Occipital lobe (tissue), 2 donors: ENCODE measurements around the gene TRABD2B. TPM values are rescaled to one million over a fixed set of nuclear protein-coding genes. Genes with fewer than 3 reads are reported as not detected.
A peak's percentile ranks its signal among the peaks of the same experiment; 100 is the strongest.
"Not testable (repeated sequence)": the region's sequence is repeated elsewhere in the genome, so short reads cannot be mapped to it uniquely, and the experiment has no call there.

Experiments
- DNase-seq: peaks from one replicate; lab custom pipeline; 2025; lab: John Stamatoyannopoulos, UW
- total RNA-seq: library from RNA; depleted of rRNA; stranded (reverse); fragments of >200 nt; gene quantifications from one replicate; pipeline ENCODE4 v1.2.3, GENCODE V29; 2014

TRABD2B gene
- total RNA-seq, 1 donor from 2014 or later, result under 0.01 TPM

DNA sequence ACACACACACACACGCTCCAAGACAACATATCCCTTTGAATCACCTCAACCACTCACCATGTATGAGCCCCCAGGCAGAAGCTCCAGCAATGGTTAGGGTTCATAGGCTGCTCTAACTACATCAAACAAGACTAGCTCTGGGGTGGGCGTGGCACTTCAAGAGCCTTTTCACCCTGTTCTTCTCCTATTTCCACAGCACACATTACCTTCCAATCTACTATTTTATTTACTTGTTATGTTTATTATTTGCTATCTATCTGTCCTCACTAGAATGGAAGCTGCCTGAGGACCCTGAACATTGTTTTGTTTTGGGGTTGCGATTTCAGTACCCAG, 28.7 kb downstream of the TRABD2B start:
- no peak for DNase-seq

DNA sequence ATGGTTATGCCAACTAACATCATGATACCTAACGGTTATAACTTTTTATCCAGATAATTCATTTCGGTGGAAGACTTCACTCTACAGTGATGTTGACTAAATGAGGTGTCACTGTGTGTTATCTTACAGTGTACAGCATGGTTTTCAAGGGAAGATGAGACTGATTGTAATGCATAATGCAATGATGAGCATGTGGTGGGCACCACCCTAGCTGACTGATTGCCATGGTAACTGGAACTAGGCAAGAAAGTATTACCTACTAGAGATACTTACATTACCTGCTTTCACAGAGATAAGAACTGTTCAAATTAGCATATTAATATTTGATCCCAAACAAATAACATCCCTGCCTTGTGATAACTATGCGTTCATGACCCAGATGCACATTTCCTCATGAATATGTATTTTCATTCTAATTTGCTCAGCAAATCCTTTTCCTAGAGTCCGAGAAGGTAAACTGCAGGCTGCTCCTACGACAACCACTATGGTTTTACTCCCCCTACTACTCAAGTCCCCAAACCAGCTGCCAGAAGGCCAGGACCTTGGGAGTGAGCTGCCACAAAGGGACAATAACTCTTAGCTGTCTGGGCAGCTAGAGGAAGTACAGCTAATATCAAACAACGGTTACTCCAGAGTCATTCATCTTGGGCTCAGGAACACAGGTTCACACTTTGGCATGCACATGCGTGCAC, 29.2 kb downstream of the TRABD2B start:
- no peak for DNase-seq

DNA sequence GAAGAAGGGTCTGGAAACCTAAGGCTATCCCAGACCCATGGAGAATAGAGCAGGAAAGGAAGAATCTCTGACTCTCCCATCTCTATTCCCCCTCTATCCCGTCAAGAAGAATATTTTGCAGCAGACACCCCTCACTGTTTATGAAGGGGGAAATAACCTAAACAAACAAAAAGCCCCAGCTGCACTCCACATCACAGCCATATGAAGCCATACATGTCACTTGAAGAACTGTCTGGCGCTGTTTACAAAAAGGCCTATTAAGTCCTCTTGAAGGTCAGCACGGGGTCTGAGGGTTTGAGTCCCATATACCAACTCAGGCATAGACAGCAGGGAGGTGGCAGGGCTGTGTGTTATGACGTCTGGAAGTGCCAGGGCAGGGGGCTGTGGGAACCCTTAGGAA, 31.4 kb downstream of the TRABD2B start:
- no peak for DNase-seq

DNA sequence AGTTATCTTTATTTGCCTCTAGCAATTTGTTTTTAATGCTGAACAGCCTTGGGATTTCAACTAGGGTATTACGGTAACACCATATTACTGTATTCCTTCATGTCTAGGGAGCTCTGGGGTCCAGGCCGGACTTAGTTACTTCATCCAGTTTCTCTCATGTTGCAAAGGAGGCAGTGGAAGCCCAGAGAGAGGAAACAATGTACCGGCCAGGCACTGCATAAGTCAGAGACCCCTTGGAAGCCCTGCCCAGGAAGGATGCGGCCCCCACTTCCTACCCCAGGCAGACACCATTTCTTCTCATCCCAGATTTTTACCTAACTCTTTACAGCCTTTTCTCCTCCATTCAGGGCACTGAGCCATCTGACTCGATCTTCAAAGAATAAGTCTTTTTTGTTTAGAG, 32.5 kb downstream of the TRABD2B start:
- DNase-seq, result no peak

DNA sequence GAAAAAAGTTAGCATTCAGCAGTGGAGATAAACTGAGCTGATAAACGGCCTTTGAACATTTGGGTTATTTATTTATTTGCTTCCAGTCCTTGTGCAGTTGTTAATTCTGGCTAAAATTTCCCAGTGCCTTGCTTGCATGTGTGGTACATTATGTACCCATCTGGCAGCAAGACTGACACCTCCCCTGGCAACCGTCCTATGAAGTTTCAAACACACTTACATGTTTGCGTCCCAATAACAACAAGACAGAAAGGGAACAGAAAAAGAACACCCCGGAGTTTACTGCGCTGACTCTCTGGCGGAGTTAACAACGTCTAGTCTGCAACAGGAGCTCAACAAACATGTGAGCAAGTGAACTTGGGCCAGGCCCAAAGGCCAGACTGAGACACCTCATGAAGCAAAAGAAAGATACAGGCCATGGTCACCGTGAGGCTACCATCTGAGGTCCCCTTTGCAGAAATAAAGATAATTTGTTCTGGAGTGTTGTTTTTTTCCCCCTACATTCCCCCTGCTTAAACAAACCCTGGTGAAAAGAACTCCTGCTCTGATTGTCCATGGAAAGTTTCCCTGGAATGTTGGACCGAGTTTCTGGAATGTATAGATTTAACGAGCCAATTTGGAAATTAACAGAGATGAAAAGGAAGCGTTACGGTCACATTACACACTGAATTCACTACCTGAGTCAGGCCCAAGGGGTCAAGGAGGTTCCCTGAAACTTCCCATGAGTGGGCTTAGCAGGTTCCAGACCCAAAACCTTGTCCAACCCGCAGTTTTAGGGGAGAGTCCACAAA, 33.4 kb downstream of the TRABD2B start:
- no peak for DNase-seq

DNA sequence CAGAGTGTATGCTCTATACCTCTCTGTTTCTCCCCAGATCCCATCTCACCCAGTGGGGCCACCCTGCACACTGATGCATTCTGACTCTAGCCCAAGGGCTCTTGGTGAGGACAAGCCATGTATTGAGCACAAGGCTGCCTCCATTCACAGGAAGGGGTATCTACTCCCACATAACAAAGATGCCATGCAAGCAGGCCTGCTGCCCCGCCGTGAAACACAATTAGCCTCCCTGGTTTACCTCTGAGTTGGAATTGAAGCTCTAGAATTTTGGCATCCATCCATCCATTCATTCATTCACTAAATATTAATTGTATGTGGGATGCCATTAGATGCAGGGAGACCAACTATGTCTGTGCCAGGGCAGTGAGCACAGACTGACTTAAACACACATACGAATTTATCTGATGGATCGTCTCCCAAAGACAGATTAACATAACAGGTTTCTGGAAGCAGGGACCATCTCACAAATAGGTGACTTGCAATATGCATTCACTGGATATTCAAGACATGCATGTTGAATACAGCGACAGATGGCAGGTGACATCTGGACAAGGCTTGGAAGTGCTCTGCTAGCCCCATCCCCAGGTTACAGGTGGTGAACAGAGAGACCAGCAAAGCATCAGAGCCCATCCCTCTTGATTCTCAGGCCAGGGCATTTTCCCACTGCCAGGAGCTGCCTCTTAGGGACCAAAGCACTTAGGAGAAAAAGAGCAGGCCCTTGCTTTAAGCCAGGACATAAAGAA, 34.3 kb downstream of the TRABD2B start:
- DNase-seq, result no peak

DNA sequence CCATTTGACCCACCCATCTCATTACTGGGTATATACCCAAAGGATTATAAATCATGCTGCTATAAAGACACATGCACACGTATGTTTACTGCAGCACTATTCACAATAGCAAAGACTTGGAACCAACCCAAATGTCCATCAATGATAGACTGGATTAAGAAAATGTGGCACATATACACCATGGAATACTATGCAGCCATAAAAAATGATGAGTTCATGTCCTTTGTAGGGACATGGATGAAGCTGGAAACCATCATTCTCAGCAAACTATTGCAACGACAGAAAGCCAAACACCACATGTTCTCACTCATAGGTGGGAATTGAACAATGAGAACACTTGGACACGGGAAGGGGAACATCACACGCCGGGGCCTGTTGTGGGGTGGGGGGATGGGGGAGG, 35.4 kb downstream of the TRABD2B start:
- DNase-seq, result not testable (repeated sequence)

DNA sequence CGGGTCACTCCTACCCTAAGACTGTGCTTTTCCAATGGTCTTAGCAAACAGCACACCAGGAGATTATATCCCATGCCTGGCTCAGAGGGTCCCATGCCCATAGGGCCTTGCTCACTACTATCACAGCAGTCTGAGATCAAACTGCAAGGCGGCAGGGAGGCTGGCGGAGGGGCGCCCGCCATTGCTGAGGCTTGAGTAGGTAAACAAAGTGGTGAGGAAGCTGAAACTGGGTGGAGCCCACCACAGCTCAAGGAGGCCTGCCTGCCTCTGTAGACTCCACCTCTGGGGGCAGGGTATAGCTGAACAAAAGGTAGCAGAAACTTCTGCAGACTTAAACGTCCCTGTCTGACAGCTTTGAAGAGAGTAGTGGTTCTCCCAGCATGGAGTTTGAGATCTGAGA, 40.7 kb downstream of the TRABD2B start:
- not testable (repeated sequence) for DNase-seq

DNA sequence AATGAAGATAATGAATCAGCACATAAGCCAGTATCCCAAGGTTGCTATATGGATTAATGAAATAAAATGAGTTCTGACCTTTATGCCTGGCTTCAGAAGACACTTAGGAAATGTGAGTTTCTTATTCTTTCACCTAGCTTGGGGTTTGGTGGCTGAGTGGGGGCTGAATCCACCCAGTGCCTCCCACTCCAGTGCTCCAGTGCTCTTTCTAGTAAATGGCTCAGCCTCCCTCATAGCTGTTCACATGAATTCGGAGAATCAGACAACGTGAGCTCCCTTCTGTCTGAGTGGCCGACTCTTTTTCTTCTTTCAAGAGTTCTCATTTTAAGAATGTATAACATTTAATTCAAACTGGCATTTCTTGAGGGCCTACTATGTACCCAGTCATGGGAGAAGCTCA, 43.5 kb downstream of the TRABD2B start:
- no peak for DNase-seq

DNA sequence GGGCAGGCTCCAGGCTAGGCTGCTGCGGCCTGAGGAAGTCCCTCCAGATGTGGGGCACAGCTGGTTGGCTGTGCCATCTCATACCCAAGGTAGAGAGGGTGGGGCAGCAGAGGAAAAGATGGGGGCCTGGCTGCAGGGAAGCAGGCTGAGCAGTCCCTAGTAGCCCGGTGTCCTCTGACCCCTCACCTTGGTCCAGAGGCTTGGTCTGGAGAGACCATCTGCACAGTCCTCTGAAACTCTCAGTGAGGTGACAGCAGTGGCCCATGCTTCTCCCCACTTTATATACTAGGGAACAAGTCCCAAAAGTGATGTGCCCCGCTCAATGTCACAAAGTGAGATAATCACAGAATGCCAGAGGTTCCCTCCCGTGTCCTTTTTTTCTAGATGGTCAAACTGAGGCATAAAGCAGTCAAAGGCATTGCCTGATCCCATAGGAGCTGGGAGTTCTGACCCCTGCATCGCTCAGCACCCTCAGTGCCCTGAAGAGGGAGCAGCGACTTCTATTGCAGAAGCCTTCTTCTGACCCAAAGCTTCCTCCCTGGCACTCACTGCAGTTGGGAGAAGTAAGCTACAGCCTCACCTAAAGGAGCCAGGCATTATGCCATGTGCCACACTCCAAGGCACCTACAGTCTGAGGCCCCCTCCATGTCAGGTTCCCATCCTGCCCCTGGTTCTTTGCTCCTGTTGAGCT, 45.5 kb downstream of the TRABD2B start:
- DNase-seq, result no peak

DNA sequence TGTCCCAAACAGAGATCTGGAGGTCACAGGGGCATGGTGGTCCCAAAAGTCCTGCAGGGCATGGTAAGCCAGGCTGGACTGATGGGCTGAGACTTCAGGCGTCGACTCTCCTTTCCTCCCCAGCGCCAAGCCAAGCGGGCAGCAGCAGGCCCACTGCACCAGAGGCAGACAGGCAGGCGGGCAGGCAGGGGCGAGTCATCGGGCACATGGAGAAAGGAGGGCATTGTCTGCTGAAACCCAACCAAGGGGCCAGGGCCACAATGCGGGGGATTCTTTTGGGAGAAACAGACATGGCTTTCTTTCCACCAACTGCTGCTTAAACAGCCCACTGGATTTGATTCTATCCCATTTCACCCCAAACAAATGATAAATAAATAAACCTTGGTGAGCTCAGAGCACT, 46.2 kb downstream of the TRABD2B start:
- DNase-seq, result peak; percentile 41

DNA sequence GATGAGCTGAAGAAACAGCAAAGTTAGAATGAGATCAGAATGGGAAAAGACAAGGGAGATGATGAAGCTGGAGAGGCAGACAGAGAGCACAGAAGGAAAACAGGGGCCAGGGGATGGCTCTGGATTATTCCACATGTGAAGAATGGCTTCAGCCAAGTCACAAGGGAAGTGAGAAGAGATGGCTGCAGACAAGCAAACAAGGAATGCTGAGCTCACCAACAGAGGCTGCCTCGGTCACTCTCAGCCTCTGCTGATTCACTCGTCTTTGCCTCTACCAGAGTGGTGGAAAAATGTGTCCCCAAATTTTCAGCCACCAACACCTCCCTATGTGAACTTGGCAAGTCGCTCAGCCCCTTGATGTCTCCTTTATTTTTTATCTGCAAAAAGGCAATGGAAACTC, 46.7 kb downstream of the TRABD2B start:
- DNase-seq, result no peak

DNA sequence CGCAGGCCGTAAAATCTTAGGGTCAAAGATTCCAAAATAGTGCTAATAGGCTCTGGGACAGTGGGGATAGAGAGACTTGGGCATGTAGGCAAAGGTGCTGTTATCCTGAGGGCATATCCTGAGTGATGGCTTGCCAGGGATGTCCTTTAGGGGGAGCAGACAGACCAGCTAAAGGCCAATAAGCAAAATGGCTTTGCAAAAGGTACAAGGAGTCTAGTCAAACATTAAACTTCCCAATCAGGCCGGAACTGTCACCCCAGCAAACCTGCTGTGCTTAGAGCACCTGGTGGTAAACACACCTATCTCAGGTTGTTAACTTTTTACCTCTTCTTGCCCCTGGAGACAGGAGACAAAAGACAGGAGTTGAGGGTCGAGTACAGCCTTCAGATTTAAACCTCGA, 49.1 kb downstream of the TRABD2B start:
- DNase-seq, result no peak

DNA sequence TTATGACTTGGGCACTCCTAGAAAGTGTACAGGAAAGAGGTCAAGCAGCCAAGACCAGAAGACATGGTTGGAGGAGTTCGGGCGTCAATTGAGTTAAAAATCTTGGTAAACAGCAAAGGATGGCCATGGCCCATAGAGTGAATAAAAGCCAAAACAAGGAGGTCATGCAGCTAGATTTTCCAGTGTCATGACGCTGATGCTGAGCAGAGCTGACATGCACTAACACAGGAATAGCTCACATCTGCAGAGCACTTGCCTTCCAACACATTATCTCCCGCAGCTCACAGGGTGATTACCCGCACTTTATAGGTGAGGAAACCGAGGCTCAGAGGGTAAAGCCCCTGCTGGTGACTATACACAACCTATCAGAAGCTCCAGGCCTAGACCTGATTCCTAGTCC, 49.7 kb downstream of the TRABD2B start:
- no peak for DNase-seq

DNA sequence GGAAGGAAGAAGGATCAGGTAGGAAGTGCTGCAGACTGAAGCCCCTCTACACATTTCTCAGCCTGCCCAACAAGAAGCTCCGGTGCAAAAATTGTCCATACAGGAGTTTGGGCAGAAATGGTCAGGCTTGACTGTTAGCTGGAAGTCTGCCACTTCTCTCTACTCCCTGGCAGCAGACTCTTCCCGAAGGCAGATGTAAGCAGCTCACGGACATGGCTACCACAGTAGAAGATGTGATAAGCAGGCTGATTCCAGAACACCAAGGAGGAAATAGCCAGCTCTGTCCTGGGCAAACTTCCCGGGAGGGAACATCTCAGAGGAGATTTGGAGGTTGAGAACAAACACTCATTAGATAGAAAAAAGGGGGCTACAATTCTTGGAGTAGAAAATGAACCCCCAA, 52.6 kb downstream of the TRABD2B start:
- no peak for DNase-seq

DNA sequence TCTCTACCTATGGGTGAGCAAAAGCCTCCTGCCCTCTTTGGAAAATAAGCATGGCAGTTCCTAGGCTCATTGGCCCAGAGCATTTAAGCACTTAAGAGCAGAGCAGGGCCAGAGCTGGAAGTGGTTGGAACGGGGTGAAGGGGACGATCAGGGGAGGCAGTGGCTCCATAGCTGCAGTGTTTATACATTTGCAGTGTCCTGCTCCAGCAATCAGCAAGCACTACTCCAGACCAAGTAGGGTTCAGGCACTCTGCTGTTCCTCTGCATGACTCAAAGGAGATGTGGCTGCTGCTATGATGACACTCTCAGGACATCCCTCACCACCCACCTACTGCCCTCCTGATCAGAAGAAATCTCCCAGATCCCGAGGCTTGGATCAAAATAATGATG, 55.0 kb downstream of the TRABD2B start:
- no peak for DNase-seq

DNA sequence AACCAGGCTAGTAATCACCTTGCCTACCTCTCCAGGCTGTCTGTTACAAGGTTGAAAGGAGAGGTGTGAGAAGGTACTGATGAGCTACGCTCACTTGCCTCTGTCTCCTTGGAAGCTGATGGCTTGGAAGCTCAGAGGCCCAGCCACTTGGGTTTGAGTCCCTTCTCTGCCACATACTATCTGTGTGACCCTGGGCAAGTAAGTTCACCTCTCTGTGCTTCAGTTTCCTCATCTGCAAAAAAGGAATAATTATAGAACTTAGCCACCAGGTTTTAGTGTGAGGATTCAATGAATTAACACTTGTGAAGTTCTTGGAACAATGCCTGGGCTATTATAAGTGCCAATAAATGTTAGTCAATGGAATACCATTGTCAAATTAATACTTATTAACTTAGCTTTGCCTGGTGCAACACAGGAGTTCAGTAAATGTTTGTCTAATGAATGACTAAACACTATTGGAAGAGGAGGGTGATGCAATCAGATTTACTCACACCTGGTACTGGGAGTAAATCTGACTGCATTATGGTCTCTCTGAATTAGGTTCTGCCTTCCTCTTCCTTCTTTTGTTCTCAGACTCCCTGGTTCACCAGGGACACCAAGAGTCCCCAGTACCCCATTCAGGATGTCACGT, 55.5 kb downstream of the TRABD2B start:
- DNase-seq, result no peak

DNA sequence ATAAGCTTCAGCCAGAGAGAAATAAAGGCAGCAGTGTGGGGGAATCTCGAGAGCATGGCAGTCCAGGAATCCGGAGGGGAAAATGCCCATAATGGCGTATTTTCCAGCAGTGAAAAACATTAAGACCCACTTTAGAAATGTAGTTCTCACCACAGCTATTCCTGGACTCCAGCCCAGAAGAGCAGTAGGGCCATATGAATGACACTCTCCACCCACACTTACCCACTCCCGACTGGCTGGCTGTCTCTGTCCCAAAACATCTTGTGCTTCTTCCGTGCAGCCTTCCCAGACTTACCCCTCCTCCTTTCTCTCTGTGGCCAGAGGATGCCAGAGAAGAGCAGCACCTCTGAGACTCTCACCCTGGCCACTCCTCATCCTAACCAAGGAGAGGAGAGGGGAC, 56.4 kb downstream of the TRABD2B start:
- no peak for DNase-seq

DNA sequence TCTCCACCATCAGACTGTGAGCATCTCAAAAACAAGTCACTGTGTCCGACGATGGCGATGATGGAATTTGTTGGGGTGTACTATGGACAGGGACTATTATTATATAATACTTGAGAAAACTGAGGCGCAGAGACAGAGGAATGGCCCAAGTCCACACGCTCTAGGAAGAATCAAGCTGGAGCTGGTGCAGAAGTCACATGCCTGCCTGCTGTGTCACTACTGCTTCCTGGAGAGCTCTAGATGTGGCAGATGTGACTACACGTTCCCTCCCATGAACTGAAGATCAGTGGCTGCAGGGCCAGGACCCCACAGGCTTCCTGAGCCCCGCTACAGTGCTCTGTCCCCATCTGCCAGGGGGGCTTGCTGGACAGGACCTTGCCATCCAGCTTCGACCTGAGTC, 56.9 kb downstream of the TRABD2B start:
- DNase-seq, result no peak

DNA sequence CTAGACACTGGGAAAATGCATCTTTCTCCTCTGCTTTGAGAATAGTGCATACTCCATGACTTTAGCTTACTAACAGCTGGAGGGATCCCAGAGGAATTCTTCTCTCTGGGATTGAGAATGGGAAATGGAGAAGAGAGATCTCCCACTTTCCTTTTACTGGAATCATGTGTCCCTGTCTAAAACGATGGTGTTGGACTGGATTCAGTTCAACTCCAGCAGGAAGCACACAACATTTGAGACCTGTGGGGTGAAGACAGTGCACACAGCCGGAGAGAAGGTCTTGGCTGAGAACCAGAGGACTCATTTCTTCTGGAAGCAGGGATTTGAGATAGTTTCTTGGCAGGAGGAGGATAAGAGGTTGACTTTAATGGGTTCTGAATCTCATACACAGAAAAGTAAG, 58.7 kb downstream of the TRABD2B start:
- no peak for DNase-seq

DNA sequence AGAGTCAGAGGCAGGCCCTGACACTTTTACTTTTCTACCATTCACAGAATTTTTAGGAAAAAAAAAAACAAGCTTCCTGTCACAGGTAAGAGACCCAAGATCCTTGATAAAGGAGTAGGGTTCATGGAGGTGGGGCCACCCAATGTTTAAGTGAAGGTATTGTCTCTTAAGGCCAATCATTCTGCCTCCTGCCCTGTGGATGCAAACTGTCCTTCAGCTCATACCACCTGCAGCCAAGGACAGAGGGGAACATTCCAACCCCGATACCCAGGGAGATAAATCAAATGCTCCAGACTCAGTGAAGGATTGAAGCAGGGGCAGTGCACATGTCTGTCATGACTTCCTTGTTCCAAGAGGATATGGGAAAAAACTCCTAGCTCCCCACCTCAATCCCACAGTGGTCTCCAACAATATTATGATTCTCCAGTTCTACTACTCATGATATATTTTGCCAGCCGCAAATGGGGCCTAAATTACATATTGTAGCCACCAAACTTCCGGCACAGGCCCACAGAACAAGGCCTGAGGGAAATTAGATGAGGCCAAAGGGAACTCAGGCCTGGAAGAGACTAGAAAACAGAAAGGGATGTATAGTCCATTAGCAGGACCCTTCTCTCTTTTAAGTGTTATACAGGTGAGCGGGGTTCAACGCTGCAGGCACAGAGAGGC, 59.5 kb downstream of the TRABD2B start:
- no peak for DNase-seq
